ACC112 (cell line): Measurements from ENCODE around the gene KIF11.

Experiments
- H2AFZ ChIP-seq: fragments of 200-600 bp; sonication (generic); one replicate; pipeline ENCODE4 v1.6.0; 2017; ENCODE audit warnings: antibody characterized with exemption, low read length; ENCODE audit not compliant: unreplicated experiment
- H3K27ac ChIP-seq: fragments of 200-600 bp; sonication (generic); 2 replicates; pipeline ENCODE4 v1.5.1; 2014; ENCODE audit warnings: low read depth, mild to moderate bottlenecking, antibody characterized with exemption, low read length, moderate library complexity
- H3K27me3 ChIP-seq: fragments of 200-600 bp; sonication (generic); 2 replicates; pipeline ENCODE4 v1.6.1; 2014; ENCODE audit warnings: mild to moderate bottlenecking, antibody characterized with exemption, low read length, moderate library complexity, mixed read lengths; ENCODE audit not compliant: insufficient read depth
- H3K36me3 ChIP-seq: fragments of 200-600 bp; sonication (generic); 2 replicates; pipeline ENCODE4 v1.6.1; 2016; ENCODE audit warnings: mild to moderate bottlenecking, antibody characterized with exemption, low read length, moderate library complexity, mixed read lengths; ENCODE audit not compliant: insufficient read depth
- H3K4me1 ChIP-seq: fragments of 200-600 bp; sonication (generic); one replicate; pipeline ENCODE4 v1.6.1; 2016; ENCODE audit warnings: low read length, mixed read lengths; ENCODE audit not compliant: insufficient read depth, unreplicated experiment, control insufficient read depth
- H3K4me3 ChIP-seq: fragments of 200-600 bp; sonication (generic); 2 replicates; pipeline ENCODE4 v1.5.1; 2014; ENCODE audit warnings: mild to moderate bottlenecking, low read depth, low read length
- H3K79me2 ChIP-seq: fragments of 200-600 bp; sonication (generic); one replicate; pipeline ENCODE4 v1.6.0; 2016; ENCODE audit warnings: low read length; ENCODE audit not compliant: control insufficient read depth, unreplicated experiment, insufficient read depth

Gene KIF11

GRCh38 chr10:92692697-92693533 lies 100.0 kb downstream of the KIF11 start:
- Histone ChIP-seq H3K79me2 (peaks cover 17% of the 10 kb centered on the region), H2AFZ (no peak overlapping the region), H3K4me1 (peaks cover 37% of the 10 kb centered on the region), H3K4me3 (no peak overlapping the region; the same call in 1 of the 2 replicates), H3K27me3 (no peaks in the 10 kb centered on the region), H3K36me3 (no peaks in the 10 kb centered on the region), H3K27ac (no peak overlapping the region)

GRCh38 chr10:92693534-92693893 lies 100.6 kb downstream of the KIF11 start:
- Histone ChIP-seq H3K4me3 (no peak overlapping the region), H3K36me3 (no peaks in the 10 kb centered on the region), H3K27me3 (no peaks in the 10 kb centered on the region), H3K4me1 (peaks cover 37% of the 10 kb centered on the region), H2AFZ (no peak overlapping the region), H3K79me2 (peaks cover 17% of the 10 kb centered on the region), H3K27ac (no peak overlapping the region)

- Histone ChIP-seq H3K4me1 (peaks cover 37% of the 10 kb centered on the region), H3K27ac (peak overlapping the region; percentile 60), H3K4me3 (peak overlapping the region; percentile 77), H3K79me2 (peaks cover 11% of the 10 kb centered on the region), H3K36me3 (no peaks in the 10 kb centered on the region), H3K27me3 (no peaks in the 10 kb centered on the region), H2AFZ (peak overlapping the region; percentile 80)
These were observed 103.0 kb downstream of the KIF11 start for GRCh38 chr10:92695679-92696605.

GRCh38 chr10:92696606-92697383 lies 103.9 kb downstream of the KIF11 start:
- peaks cover 37% of the 10 kb centered on the region for H3K4me1 ChIP-seq
- H3K27ac ChIP-seq: no peak overlapping the region
- H3K4me3 ChIP-seq: peak overlapping the region; percentile 77
- no peaks in the 10 kb centered on the region for H3K36me3 ChIP-seq
- peaks cover 3% of the 10 kb centered on the region for H3K79me2 ChIP-seq
- H2AFZ ChIP-seq: peak overlapping the region; percentile 80
- H3K27me3 ChIP-seq: no peaks in the 10 kb centered on the region

- Histone ChIP-seq H3K27ac (no peak overlapping the region), H3K27me3 (no peaks in the 10 kb centered on the region), H3K4me1 (peaks cover 35% of the 10 kb centered on the region)
These were observed 105.0 kb downstream of the KIF11 start for GRCh38 chr10:92697663-92698511.

GRCh38 chr10:92699193-92699517 lies 106.2 kb downstream of the KIF11 start:
- no peaks in the 10 kb centered on the region for H3K36me3 ChIP-seq
- no peaks in the 10 kb centered on the region for H3K79me2 ChIP-seq
- peak overlapping the region; percentile 22; the same call in 1 of the 2 replicates for H3K27ac ChIP-seq
- peak overlapping the region; percentile 90 for H2AFZ ChIP-seq
- no peaks in the 10 kb centered on the region for H3K27me3 ChIP-seq
- peaks cover 30% of the 10 kb centered on the region for H3K4me1 ChIP-seq
- peak overlapping the region; percentile 70 for H3K4me3 ChIP-seq

More at GRCh38 chr10:92697663-92698511, 105.0 kb downstream of the KIF11 start:
- H2AFZ ChIP-seq: no peak overlapping the region
- no peak overlapping the region for H3K4me3 ChIP-seq
- H3K79me2 ChIP-seq: no peaks in the 10 kb centered on the region
- no peaks in the 10 kb centered on the region for H3K36me3 ChIP-seq

GRCh38 chr10:92699518-92700381 lies 106.8 kb downstream of the KIF11 start:
- peak overlapping the region; percentile 70 for H3K4me3 ChIP-seq
- no peaks in the 10 kb centered on the region for H3K36me3 ChIP-seq
- no peaks in the 10 kb centered on the region for H3K79me2 ChIP-seq
- no peaks in the 10 kb centered on the region for H3K27me3 ChIP-seq
- peak overlapping the region; percentile 22 for H3K27ac ChIP-seq
- peak overlapping the region; percentile 90 for H2AFZ ChIP-seq
- peaks cover 24% of the 10 kb centered on the region for H3K4me1 ChIP-seq

GRCh38 chr10:92702301-92702916 lies 109.5 kb downstream of the KIF11 start:
- H3K27ac ChIP-seq: no peak overlapping the region
- peaks cover 5% of the 10 kb centered on the region for H3K4me1 ChIP-seq
- H3K27me3 ChIP-seq: no peaks in the 10 kb centered on the region
- no peaks in the 10 kb centered on the region for H3K79me2 ChIP-seq
- peak overlapping the region; percentile 95 for H2AFZ ChIP-seq
- H3K4me3 ChIP-seq: no peak overlapping the region
- no peaks in the 10 kb centered on the region for H3K36me3 ChIP-seq
